Thymus (tissue), 11 donors: ENCODE data around the gene TLK1. TPM values are rescaled to one million over a fixed set of nuclear protein-coding genes. Genes with fewer than 3 reads are reported as not detected.
"Not testable (repeated sequence)": the region's sequence is repeated elsewhere in the genome, so short reads cannot be mapped to it uniquely, and the experiment has no call there.

Source experiments
- DNase-seq, 9 donors: peaks; one replicate each; pipeline ENCODE4 v3.0.0-alpha.2; 2013; ENCODE audit warnings: low spot score in 9 of 9, low read depth in 6 of 9, missing footprints in 1 of 9
- H3K27ac ChIP-seq, 2 donors: one replicate each; pipeline ENCODE4 v1.5.1; 2013; ENCODE audit warnings: control low read depth in 1 of 2, low read depth in 1 of 2, low read length in 1 of 2, mild to moderate bottlenecking in 1 of 2, moderate library complexity in 1 of 2
- H3K27me3 ChIP-seq, 2 donors: one replicate each; pipeline ENCODE4 v1.5.1; 2013; ENCODE audit warnings: low read length in 1 of 2; ENCODE audit not compliant: control insufficient read depth in 2 of 2, insufficient read depth in 1 of 2
- H3K36me3 ChIP-seq, 2 donors: one replicate each; pipeline ENCODE4 v1.5.1; 2013; ENCODE audit warnings: low read length in 1 of 2, mild to moderate bottlenecking in 1 of 2, moderate library complexity in 1 of 2; ENCODE audit not compliant: control insufficient read depth in 2 of 2, insufficient read depth in 2 of 2
- H3K4me1 ChIP-seq, 2 donors: one replicate each; pipeline ENCODE4 v1.5.1; 2013; ENCODE audit warnings: low read length in 2 of 2; ENCODE audit not compliant: control insufficient read depth in 2 of 2, insufficient read depth in 2 of 2
- H3K4me3 ChIP-seq, 2 donors: one replicate each; pipeline ENCODE4 v1.5.1; 2013; ENCODE audit warnings: low read length in 2 of 2, control low read depth in 1 of 2, mild to moderate bottlenecking in 1 of 2
- H3K9me3 ChIP-seq, 2 donors: one replicate each; pipeline ENCODE4 v1.5.1; 2013; ENCODE audit warnings: low read length in 1 of 2, mild to moderate bottlenecking in 1 of 2; ENCODE audit not compliant: control insufficient read depth in 2 of 2, insufficient read depth in 1 of 2
- WGBS: extraction: QIAGEN DNeasy Blood & Tissue Kit; methylation state at CpG from one replicate; pipeline ENCODE4 v1.1.7; 2013; 5-methylcytosine and 5-hydroxymethylcytosine counted together
- polyA plus RNA-seq: library from polyadenylated mRNA; stranded (reverse); fragments of 200-250 nt; gene quantifications from one replicate; pipeline ENCODE4 v1.2.3, GENCODE V29; 2013
- total RNA-seq: library from RNA; stranded (reverse); fragments of 120-200 nt; gene quantifications from one replicate; pipeline ENCODE4 v1.2.4, GENCODE V29; 2013
- donor health status: healthy.

TLK1 gene
- total and polyA plus RNA-seq, 2 donors: 15.5 to 29.3 TPM

GRCh38 chr2:171100370-171100769 is 60.3 kb downstream of the TLK1 start:
- no peak for DNase-seq
- WGBS: 97% methylated on average over 3 of the region's 3 CpGs

GRCh38 chr2:171098607-171099006 is 62.1 kb downstream of the TLK1 start:
- Histone ChIP-seq H3K27me3 (no peaks in the 10 kb centered on the region), H3K9me3 (peaks cover 0 to 5% of the 10 kb centered on the region in 2 donors), H3K4me3 (no peak overlapping the region), H3K4me1 (no peaks in the 10 kb centered on the region), H3K36me3 (peaks cover 4 to 7% of the 10 kb centered on the region in 2 donors), H3K27ac (no peak overlapping the region)
- no peak for DNase-seq

More at GRCh38 chr2:171100370-171100769, 60.3 kb downstream of the TLK1 start:
- no peaks in the 10 kb centered on the region for H3K27me3 ChIP-seq
- no peak overlapping the region for H3K4me3 ChIP-seq
- H3K27ac ChIP-seq: no peak overlapping the region
- no peaks in the 10 kb centered on the region for H3K4me1 ChIP-seq
- peaks cover 4 to 7% of the 10 kb centered on the region in 2 donors for H3K36me3 ChIP-seq
- peaks cover 0 to 5% of the 10 kb centered on the region in 2 donors for H3K9me3 ChIP-seq

- no peaks in the 10 kb centered on the region for H3K27me3 ChIP-seq
- H3K36me3 ChIP-seq: peaks cover 0 to 8% of the 10 kb centered on the region in 2 donors
- H3K4me3 ChIP-seq: no peak overlapping the region
- no peaks in the 10 kb centered on the region for H3K4me1 ChIP-seq
- H3K27ac ChIP-seq: no peak overlapping the region
- whole genome bisulfite sequencing: 94% methylated on average over 2 of the region's 2 CpGs
- DNase-seq: no peak
- H3K9me3 ChIP-seq: peaks cover 0 to 5% of the 10 kb centered on the region in 2 donors
Measured at GRCh38 chr2:171095014-171095582, 65.6 kb downstream of the TLK1 start.

- not testable (repeated sequence) for H3K27ac ChIP-seq, H3K27me3 ChIP-seq, H3K4me3 ChIP-seq, DNase-seq, H3K36me3 ChIP-seq, H3K9me3 ChIP-seq
- H3K4me1 ChIP-seq: peaks cover 8 to 11% of the 10 kb centered on the region in 2 donors
- WGBS: 98% methylated on average over 11 of the region's 11 CpGs
Measured at GRCh38 chr2:171091517-171091916, 69.2 kb downstream of the TLK1 start.

- Histone ChIP-seq H3K4me3 (no peak overlapping the region), H3K36me3 (peaks cover 0 to 8% of the 10 kb centered on the region in 2 donors), H3K27ac (no peak overlapping the region), H3K4me1 (peaks cover 13 to 15% of the 10 kb centered on the region in 2 donors), H3K27me3 (no peaks in the 10 kb centered on the region), H3K9me3 (no peaks in the 10 kb centered on the region)
- no peak for DNase-seq
- WGBS: 98% methylated on average over 6 of the region's 6 CpGs
Measured at GRCh38 chr2:171089489-171089888, 71.2 kb downstream of the TLK1 start.

- no peaks in the 10 kb centered on the region for H3K9me3 ChIP-seq
- WGBS: 99% methylated on average over 5 of the region's 5 CpGs
- DNase-seq: no peak
- no peak overlapping the region for H3K4me3 ChIP-seq
- H3K4me1 ChIP-seq: peaks cover 13 to 19% of the 10 kb centered on the region in 2 donors
- H3K27ac ChIP-seq: peak overlapping the region; percentile 4 to 66
- H3K36me3 ChIP-seq: peaks cover 0 to 8% of the 10 kb centered on the region in 2 donors
- H3K27me3 ChIP-seq: no peaks in the 10 kb centered on the region
Measured at GRCh38 chr2:171088057-171088834, 72.4 kb downstream of the TLK1 start.

- WGBS: 16% methylated on average over 1 of the region's 1 CpG
- no peak overlapping the region for H3K4me3 ChIP-seq
- H3K4me1 ChIP-seq: peaks cover 13 to 19% of the 10 kb centered on the region in 2 donors
Measured at GRCh38 chr2:171087547-171087946, 73.1 kb downstream of the TLK1 start.

GRCh38 chr2:171086352-171087290 is 74.1 kb downstream of the TLK1 start:
- 66% methylated on average over 13 of the region's 13 CpGs for WGBS
- Histone ChIP-seq H3K36me3 (peaks cover 0 to 8% of the 10 kb centered on the region in 2 donors), H3K4me1 (peaks cover 16 to 19% of the 10 kb centered on the region in 2 donors), H3K27me3 (no peaks in the 10 kb centered on the region), H3K4me3 (peak overlapping the region in 1 of 2 donors; percentile 43), H3K27ac (peak overlapping the region; percentile 60 to 66), H3K9me3 (no peaks in the 10 kb centered on the region)
- peak; percentile 36 to 87 (median 67) for DNase-seq

More at GRCh38 chr2:171087547-171087946, 73.1 kb downstream of the TLK1 start:
- Histone ChIP-seq H3K27ac (peak overlapping the region in 1 of 2 donors; percentile 66), H3K27me3 (no peaks in the 10 kb centered on the region), H3K9me3 (no peaks in the 10 kb centered on the region), H3K36me3 (peaks cover 0 to 8% of the 10 kb centered on the region in 2 donors)
- peak in 6 of 9 donors; percentile 24 to 67 (median 34) for DNase-seq
